GM19397 (cell line): ENCODE data around the gene TBC1D8.
"Not testable (repeated sequence)": the region's sequence is repeated elsewhere in the genome, so short reads cannot be mapped to it uniquely, and the experiment has no call there.

ENCODE experiments used
- ATAC-seq: cut with Tn5 transposase; IDR thresholded peaks from one replicate; pipeline ENCODE4 v1.9.1; 2021; ENCODE audit warnings: mild to moderate bottlenecking, moderate library complexity; ENCODE audit not compliant: unreplicated experiment

The TBC1D8 gene

DNA sequence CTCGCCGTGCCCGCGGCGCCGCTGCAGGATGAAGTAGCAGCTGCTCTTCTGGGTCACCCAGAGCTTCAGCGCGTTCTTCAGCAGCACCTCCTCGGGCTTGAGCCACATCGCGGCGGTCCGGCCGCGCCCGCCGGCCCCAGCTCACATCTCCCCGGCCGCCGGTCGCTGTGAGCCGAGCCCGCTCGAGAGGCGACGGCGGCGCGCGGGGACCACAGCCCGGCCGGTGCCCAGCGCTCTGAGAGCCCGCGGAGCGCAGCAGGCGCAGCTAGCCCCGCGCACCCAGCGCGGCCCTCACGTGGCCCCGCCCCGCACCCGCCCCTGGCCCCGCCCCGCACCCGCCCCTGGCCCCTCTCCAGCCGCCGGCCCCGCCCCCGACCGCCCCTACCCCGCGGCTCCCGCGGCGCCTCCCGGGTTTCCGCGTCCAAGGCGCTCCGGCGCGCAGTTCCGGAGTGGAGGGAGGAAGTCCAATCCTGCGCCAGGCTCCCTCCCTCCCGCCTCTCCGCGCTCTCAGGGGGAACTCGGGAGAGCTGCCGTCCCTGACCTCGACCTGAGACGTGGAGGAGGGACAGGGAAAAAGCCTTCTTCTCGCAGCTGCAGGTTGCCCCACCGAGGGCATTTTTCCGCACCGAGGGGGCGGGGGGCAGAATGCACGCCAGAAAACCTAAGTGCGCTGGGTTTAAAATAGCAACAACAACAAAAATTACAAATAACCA is at the start of gene TBC1D8:
TBC1D8 (minus strand) TSS at position 237 of the 713 bp plus-strand sequence; CDS start at position 108, 129 bp downstream.
- ATAC-seq: peak; percentile 77

DNA sequence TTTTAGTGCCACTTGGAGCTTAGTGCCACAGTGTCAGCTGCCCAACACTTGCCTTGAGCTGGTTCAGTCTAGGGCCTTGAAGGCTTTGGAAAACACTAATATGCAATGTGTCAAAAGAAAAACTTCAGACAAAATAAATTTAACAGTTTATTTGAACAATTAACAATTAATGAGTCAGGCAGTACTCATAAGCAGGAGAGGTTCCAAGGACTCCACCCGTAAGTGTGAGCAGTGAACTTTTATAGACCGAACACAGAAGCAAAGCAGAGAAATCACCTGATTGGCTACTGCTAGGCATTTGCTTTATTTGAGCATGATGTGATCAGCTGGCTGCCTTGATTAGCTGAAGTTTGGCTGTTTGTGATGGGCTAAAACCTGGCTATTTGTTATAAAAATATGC is 49.5 kb upstream of the TBC1D8 start:
- no peak for ATAC-seq

DNA sequence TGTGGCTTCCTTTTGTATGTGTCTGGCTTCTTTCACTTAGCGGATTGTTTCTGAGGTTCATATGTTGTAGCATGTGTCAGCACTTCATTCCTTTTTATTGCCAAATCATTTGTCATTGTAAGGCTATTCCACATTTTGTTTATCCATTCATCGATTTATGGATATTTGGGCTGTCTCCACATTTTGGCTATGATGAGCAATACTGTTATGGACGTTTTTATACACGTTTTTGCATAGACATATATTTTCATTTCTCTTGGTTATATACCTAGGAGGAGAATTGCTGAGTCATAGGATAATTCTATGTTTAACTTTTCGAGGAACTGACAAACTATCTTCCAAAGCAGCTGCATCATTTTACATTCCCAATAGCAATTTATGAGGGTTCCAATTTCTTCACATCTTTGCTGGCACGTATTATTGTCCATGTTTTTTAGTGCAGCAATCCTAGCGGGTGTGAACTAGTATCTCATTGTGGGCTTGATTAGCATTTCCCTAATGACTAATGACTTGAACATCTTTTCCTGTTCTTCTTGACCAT is 48.1 kb upstream of the TBC1D8 start:
- no peak for ATAC-seq

DNA sequence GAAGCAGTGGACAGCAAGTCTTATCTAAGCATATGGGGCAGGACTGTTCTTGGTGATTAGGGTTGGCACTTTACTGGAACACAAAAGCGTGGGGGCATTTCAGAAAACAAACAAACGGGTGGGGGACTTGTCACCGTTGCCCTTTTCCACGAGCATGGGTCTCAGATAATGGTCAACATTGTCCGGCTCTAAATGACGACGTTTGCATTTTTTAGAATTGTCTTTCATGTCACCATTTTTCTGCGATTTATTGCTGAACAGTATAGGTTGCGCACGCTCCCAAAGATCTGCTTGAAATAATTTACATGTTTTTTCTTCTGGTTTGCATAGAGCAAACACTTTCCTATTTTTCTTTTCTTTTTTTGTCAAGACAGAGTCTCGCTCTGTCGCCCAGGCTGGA is 46.6 kb upstream of the TBC1D8 start:
- ATAC-seq: no peak

DNA sequence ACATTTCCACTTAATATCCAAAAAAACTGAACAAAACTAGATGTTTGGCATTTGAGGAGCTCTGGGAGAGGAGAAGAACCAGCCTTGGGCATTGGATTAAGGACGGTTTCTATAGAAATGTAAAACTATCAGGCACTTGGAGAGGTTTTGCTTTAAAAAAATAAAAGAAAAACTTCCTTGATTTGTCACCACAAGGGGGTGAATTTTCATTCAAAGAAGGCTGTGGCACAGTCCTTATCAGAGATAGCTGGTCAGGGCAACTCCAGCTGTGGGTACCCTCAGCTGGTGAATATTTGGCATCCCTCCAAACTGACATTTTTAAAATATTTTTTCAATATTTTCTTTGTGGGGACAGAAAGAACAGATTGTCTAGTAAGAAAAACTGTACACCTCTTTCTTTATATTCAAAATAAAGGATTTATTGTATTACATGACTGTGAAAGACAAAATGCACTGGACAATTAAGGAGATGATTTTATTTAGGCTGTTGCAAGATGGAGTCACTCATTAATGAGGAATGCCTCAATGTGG is 46.1 kb upstream of the TBC1D8 start:
- no peak for ATAC-seq

- ATAC-seq: no peak
These were observed 44.9 kb upstream of the TBC1D8 start for GRCh38 chr2:101195871-101196661.

GRCh38 chr2:101193033-101193626 is 41.9 kb upstream of the TBC1D8 start:
- no peak for ATAC-seq

DNA sequence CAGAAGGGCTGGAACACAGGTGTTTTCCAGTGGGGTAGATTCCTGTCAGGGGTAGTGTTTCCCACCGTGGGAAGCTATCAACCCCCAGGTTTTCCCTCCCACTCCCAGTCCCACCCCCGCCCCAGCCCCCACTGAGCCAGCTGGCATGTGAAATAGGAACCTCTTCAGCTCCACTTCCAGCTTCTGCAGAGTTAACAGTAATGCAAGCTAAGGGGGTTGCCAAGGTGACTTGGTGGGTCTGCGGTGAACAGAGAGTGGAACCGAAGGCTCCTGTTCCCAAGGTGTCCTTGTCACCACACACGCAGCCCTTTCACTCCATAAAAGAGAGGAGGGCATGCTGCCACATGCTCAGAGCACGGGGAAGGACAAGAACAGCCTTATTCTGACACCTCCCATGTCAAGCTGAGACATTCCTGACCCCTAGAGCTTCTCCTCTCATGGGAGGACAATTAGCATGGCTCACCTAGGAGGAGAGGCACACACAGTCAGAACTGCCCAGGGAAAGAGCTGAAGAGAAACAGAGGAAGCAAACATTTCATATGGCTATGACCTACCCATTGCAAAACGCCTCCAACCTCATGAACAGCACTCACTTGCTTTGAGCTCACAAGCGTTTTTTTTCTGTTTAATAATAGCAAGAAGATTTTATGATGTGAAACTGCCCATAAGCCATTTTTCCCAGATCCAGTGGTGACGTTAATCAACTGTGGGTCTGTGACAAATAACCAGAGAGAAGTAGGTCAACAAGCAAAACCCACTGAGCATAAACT is 39.8 kb upstream of the TBC1D8 start:
- ATAC-seq: no peak

DNA sequence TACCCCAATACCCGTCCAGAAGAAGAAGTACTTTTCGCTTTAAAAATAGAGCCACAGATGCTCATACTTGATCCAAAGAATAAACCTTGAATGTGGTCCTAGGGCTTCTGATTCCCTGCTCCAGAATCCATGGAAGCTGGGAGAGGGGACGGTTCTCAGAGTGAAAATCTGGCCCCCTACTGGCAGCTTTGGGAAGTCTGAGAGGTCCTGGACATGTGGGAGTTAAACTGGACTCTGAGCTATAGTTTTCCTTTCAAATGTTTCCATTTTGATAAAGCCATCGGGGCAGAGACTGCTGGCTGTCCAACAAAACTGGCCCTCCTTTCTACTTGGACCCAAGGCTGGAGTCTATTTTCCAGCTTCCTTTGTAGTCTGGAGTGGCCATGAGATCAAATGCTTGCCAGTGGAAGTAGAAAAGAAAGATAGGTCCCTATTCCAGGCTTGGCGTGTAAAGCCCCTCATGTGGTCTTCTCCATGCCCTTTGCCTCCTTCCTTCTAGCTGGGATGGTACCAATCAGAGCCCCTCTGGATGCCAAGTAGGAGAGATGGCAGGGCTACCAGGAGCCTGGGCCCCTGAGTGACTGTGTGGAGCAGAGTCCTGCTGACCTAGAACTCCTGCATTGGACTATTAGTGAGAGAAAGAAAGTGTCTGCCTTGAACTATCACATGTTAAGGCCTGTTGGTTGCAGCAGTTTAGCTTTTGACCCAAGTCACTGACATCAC is 37.7 kb upstream of the TBC1D8 start:
- no peak for ATAC-seq

GRCh38 chr2:101187131-101187530 is 35.9 kb upstream of the TBC1D8 start:
- ATAC-seq: no peak

DNA sequence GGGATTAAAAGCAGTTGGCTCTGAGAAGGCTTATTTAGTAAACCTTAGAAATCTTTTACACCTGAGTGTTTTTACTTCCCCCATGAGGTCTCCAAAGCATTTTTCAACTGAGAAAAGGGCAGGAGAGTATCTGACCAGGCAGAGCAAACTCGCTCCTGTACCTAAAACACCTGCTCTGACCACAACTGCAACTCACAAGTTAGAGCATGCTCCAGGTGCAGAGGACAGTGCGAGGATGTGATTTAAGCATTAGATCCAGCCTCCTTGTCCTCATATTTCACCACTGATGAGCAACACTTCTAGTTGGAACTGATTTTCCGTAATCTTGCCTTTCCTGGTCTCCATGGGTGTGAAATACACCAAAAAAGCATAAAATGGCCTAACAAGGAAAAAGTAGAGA is 34.5 kb upstream of the TBC1D8 start:
- ATAC-seq: no peak

DNA sequence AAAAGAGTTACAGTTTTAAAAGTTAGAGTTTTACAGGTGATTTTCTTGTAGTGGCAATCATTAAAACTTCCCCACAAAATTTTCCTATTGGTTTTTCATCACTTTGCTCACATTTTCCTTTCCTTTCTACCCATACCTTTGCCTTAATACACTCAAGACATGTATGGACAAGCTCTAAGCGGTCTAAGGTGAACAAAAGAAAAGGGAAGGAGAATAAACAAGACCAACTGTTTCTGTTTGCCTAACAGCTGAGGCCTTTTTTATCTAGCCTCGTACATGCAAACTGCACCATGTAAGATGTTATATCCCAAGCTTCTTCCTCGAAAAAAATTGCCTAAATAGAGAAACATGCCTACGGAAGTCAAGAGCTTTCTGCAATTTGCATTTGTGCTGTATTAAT is 33.9 kb upstream of the TBC1D8 start:
- ATAC-seq: no peak

DNA sequence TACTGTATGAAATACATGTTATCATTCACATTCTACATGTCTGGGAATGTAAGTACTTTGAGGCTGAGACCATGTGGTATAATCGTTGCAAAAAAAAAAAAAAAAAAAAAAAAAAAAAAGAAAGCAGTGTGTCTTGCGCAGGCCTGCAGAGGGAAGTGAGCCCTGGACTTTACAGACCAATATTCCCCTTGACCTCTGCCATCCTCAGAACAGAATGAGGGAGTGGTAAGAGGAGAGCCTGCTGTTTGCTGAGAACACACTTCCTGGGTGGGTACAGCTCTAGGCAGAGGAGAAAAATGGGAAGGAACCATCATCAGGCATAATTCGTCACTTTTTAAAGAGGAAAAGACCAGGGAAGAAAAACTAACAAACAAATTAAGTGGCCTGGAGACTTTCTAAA is 28.8 kb upstream of the TBC1D8 start:
- no peak for ATAC-seq

DNA sequence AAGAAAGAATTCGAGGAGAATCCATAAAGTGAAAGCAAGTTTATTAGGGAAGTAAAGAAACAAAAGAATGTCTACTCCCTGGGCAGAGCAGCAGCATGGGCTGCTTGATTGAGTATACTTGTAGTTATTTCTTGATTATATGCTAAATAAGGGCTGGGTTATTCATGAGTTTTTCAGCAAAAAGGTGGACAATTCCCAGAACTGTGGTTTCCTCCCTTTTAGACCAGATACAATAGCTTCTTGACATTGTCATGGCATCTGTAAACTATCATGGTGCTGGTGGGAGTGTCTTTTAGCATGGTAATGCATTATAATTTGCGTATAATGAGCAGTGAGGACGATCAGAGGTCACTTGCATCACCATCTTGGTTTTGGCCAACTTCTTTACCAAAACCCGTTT is 25.6 kb upstream of the TBC1D8 start:
- ATAC-seq: no peak

DNA sequence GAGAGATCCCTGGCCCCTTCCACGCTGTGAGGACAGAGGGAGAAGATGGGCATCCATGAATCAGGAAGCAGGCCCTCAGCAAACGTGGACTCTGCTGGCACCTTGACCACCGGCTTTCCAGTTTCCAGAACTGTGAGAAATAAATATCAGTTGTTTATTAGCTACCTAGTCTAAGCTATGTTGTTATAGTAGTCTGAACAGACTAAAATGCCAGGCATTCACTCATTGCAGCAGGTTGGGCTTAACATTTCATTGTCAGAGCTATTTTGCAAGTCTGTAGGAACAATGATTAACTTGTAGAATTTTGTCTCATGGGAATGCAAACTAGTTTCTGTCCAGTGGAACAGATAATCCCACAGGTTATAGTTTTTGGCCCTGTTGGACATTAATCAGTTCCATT is 24.8 kb upstream of the TBC1D8 start:
- no peak for ATAC-seq

DNA sequence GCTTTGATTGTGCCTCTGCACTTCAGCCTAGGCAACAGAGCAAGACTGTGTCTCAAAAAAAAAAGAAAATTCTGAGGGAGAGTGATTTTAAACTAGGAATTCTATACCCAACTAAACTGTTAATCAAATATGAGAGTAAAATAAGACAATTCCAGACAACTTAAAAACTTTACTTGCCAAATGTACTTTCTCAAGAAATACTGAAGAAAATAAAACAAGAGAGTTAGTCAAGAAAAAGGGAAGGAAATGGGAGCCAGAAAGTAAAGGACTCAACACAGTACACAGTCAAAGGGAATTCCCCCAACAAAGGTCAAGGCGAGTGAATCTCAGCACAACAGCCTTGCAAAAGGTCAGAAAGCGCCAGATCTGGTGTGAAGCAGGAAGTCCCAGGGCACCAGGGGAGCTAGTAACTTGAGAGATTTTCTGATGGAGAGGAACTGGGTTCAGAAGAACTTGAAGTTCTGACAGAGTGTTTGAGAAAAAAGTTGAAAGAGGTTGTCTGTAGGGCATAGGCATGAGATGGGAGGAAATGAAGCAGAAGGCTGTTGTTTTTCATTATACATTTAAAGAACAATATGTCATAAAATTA is 22.6 kb upstream of the TBC1D8 start:
- no peak for ATAC-seq

- ATAC-seq: not testable (repeated sequence)
These were observed 18.6 kb upstream of the TBC1D8 start for GRCh38 chr2:101169822-101170221.

DNA sequence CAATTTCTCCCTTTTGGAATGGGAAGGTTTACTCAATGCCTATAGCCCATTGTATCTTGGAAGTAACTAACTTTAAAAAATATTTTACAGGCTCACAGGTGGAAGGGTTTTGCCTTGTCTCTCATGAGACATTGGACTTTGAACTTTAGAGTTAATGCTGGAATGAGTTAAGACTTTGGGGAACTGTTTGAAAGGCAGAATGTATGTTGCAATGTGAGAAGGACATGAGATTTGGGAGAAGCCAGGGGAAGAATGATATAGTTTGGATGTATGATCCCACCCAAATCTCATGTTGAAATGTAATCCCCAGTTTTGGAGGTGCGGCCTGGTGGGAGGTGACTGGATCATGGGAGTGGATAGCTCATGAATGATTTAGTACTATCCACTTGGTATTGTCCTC is 17.5 kb upstream of the TBC1D8 start:
- no peak for ATAC-seq

GRCh38 chr2:101167532-101167931 is 16.4 kb upstream of the TBC1D8 start:
- ATAC-seq: not testable (repeated sequence)

- no peak for ATAC-seq
These were observed 12.8 kb upstream of the TBC1D8 start for GRCh38 chr2:101164021-101164420.
